Sigmoid colon (tissue), 7 donors: ENCODE measurements around the gene GDF9. TPM values are rescaled to one million over a fixed set of nuclear protein-coding genes. Genes with fewer than 3 reads are reported as not detected.

Experiments
- DNase-seq: peaks from one replicate; pipeline ENCODE4 v3.0.0-alpha.2; 2019
- H3K27ac ChIP-seq, 4 donors: fragments of 200-600 bp; sonication (generic); one replicate each; pipeline ENCODE4 v1.5.1; 2016 to 2019; ENCODE audit warnings: mild to moderate bottlenecking in 1 of 4
- H3K27me3 ChIP-seq, 3 donors: fragments of 200-600 bp; sonication (generic); one replicate each; pipeline ENCODE4 v1.5.1; 2019; ENCODE audit warnings: mild to moderate bottlenecking in 1 of 3
- H3K36me3 ChIP-seq, 4 donors: fragments of 200-600 bp; sonication (generic); one replicate each; pipeline ENCODE4 v1.5.1; 2016 to 2019
- H3K4me1 ChIP-seq, 4 donors: fragments of 200-600 bp; sonication (generic); one replicate each; pipeline ENCODE4 v1.5.1; 2017 to 2019
- H3K4me3 ChIP-seq, 4 donors: fragments of 200-600 bp; sonication (generic); one replicate each; pipeline ENCODE4 v1.5.1; 2017 to 2019; ENCODE audit warnings: mild to moderate bottlenecking in 2 of 4, moderate library complexity in 1 of 4
- H3K9me3 ChIP-seq, 4 donors: fragments of 200-600 bp in 3 of 4; sonication (generic) in 3 of 4; one replicate each; pipeline versions ENCODE4 v1.5.1 to v1.6.1; 2013 to 2019
- EP300 ChIP-seq, 4 donors: sonication (generic); formaldehyde crosslinking; IDR thresholded peaks; one replicate each; pipeline ENCODE4 v1.6.1; 2017; ENCODE audit warnings: antibody characterized with exemption in 4 of 4
- POLR2A ChIP-seq, 2 donors: fragments of 450-650 bp; IDR thresholded peaks; one replicate each; pipeline ENCODE4 v1.6.1; 2016; ENCODE audit warnings: antibody characterized with exemption in 2 of 2, mild to moderate bottlenecking in 2 of 2, moderate library complexity in 2 of 2
- POLR2AphosphoS5 ChIP-seq, 4 donors: sonication (generic); formaldehyde crosslinking; IDR thresholded peaks; one replicate each; pipeline ENCODE4 v1.6.1; 2017; ENCODE audit warnings: antibody characterized with exemption in 4 of 4
- WGBS, 2 donors: extraction: QIAGEN DNeasy Blood & Tissue Kit; methylation state at CpG; one replicate each; pipeline ENCODE4 v1.1.7; 2013; 5-methylcytosine and 5-hydroxymethylcytosine counted together
- intact Hi-C: fragments of 100-400 bp; cut with DNase I; formaldehyde crosslinking; loops from one replicate; pipeline ENCODE4 v1.15.1; 2023
- polyA plus RNA-seq, 3 donors: library from polyadenylated mRNA; stranded (reverse); fragments of 200-250 nt; gene quantifications; one replicate each; pipeline ENCODE4 v1.2.3, GENCODE V29; 2013
- total RNA-seq, 4 donors: library from RNA; depleted of rRNA; stranded (reverse); fragments of >200 nt; gene quantifications; one replicate each; pipeline ENCODE4 v1.1.0, GENCODE V29; 2016
- TF ChIP-seq, protein P1 (sequence below), 4 experiments: fragments of 450-650 bp in 3 of 4; fragments of 200-600 bp in 1 of 4; IDR thresholded peaks; one replicate each; pipeline ENCODE4 v1.5.1; 2016 to 2019; ENCODE audit warnings: antibody characterized with exemption in 4 of 4, mild to moderate bottlenecking in 3 of 4, moderate library complexity in 2 of 4
- donor health status: healthy with polysubstance abuse.
- donor health status: Bipolar disorder and iron deficiency.
- donor health status: healthy.

Gene GDF9
- total and polyA plus RNA-seq, 7 donors, result 0.22 to 1.8 (median 0.44) TPM; not detected in 3

GRCh38 chr5:132838516-132839282 lies 27.6 kb downstream of the GDF9 start:
- intact Hi-C loops, result no loop called here
- no peak for DNase-seq
- 43 to 68% methylated on average over 3 of the region's 3 CpGs for WGBS, 2 donors
- Histone ChIP-seq H3K4me1 (peaks cover 0 to 8% (median 2%) of the 10 kb centered on the region in 4 donors), H3K27ac (peak overlapping the region in 1 of 4 donors; percentile 74), H3K4me3 (no peak overlapping the region), H3K9me3 (no peaks in the 10 kb centered on the region), H3K36me3 (no peaks in the 10 kb centered on the region), H3K27me3 (no peaks in the 10 kb centered on the region)
- TF ChIP-seq EP300 (IDR thresholded peaks at IDR 0.05) (no peak), POLR2A (IDR thresholded peaks at IDR 0.05) (no peak), POLR2AphosphoS5 (IDR thresholded peaks at IDR 0.05) (no peak)
- TF ChIP-seq, protein P1, sequence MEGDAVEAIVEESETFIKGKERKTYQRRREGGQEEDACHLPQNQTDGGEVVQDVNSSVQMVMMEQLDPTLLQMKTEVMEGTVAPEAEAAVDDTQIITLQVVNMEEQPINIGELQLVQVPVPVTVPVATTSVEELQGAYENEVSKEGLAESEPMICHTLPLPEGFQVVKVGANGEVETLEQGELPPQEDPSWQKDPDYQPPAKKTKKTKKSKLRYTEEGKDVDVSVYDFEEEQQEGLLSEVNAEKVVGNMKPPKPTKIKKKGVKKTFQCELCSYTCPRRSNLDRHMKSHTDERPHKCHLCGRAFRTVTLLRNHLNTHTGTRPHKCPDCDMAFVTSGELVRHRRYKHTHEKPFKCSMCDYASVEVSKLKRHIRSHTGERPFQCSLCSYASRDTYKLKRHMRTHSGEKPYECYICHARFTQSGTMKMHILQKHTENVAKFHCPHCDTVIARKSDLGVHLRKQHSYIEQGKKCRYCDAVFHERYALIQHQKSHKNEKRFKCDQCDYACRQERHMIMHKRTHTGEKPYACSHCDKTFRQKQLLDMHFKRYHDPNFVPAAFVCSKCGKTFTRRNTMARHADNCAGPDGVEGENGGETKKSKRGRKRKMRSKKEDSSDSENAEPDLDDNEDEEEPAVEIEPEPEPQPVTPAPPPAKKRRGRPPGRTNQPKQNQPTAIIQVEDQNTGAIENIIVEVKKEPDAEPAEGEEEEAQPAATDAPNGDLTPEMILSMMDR (IDR thresholded peaks at IDR 0.05), result no peak

DNA sequence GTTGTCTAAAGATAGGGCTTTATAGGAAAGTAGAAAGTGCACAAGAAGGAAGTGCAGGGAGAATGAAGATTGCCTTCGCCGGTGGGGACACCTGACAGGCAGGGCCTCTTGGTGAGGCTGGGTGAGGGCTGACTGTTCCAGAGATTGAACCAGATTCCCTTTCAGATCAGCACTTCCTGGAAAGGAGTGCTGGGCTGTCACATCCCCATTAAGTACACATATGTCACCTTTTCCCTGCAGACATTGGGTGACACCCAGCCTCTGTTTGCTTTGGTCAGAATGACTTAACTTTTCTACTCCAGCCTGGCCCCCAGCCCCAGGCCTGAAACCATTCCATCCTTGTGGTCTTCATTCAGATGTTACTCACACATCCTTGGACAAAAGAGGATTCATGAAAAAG lies 28.4 kb downstream of the GDF9 start:
- H3K36me3 ChIP-seq, result no peaks in the 10 kb centered on the region
- peak in 1 of 2 donors; percentile 28 for TF ChIP-seq POLR2A (IDR thresholded peaks at IDR 0.05)
- TF ChIP-seq POLR2AphosphoS5 (IDR thresholded peaks at IDR 0.05), result no peak
- H3K4me3 ChIP-seq, result no peak overlapping the region
- WGBS, 2 donors, result 14 to 55% methylated on average over 2 of the region's 2 CpGs
- H3K27ac ChIP-seq, result no peak overlapping the region
- intact Hi-C loops, result no loop called here
- H3K27me3 ChIP-seq, result no peaks in the 10 kb centered on the region
- peaks cover 0 to 8% (median 2%) of the 10 kb centered on the region in 4 donors for H3K4me1 ChIP-seq
- no peak for DNase-seq
- H3K9me3 ChIP-seq, result no peaks in the 10 kb centered on the region

DNA sequence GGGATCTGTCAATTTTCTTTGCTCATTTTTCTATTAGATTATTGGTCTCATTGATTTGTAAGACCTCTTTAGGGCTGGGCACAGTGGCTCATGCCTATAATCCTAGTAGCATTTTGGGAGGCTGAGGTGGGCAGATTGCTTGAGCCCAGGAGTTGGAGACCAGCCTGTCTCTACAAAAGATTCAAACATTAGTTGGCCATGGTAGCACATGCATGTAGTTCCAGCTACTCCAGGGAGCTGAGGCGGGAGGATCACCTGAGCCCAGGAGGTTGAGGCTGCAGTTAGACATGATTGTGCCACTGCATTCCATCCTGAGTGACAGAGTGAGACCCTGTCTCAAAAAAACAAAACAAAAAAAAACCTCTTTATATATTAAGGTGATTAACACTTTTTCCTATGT lies 29.4 kb downstream of the GDF9 start:
- intact Hi-C loops, result no loop called here
- Histone ChIP-seq H3K27me3 (no peaks in the 10 kb centered on the region), H3K4me3 (no peak overlapping the region), H3K4me1 (peaks cover 0 to 8% (median 2%) of the 10 kb centered on the region in 4 donors), H3K36me3 (no peaks in the 10 kb centered on the region), H3K9me3 (no peaks in the 10 kb centered on the region), H3K27ac (no peak overlapping the region)
- WGBS, 2 donors, result 88% methylated on average over 1 of the region's 1 CpG
- DNase-seq, result no peak
- TF ChIP-seq POLR2AphosphoS5 (IDR thresholded peaks at IDR 0.05) (no peak), POLR2A (IDR thresholded peaks at IDR 0.05) (no peak), EP300 (IDR thresholded peaks at IDR 0.05) (no peak)
- TF ChIP-seq, protein P1 (IDR thresholded peaks at IDR 0.05), result no peak

DNA sequence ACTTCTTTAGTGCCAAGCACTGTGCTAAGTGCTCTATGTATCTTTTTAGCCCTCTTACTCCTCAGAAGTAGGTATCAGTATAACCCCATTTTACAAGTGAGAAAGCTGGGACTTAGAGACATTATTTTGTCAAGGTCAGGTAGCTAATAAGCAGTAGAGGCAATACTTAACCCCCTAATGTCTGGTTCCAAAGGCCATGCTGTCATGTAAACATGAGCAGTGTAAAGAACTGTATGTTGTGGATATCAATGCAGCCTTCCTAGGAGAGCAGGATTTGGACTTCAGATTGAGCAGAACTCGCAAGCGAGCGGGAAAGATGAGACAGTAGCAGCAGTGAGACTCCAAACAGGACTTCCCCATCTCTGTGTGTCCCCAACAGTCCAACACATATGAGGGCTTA lies 32.2 kb downstream of the GDF9 start:
- DNase-seq, result no peak
- intact Hi-C loops, result loop anchor here (5.0 kb wide), 1 partner anchor 218 kb away; the partner anchor contains the start of gene HSPA4
- H3K9me3 ChIP-seq, result no peaks in the 10 kb centered on the region
- TF ChIP-seq, protein P1 (IDR thresholded peaks at IDR 0.05), result no peak
- TF ChIP-seq EP300 (IDR thresholded peaks at IDR 0.05) (no peak), POLR2AphosphoS5 (IDR thresholded peaks at IDR 0.05) (no peak), POLR2A (IDR thresholded peaks at IDR 0.05) (no peak)
- no peaks in the 10 kb centered on the region for H3K36me3 ChIP-seq
- H3K4me3 ChIP-seq, result no peak overlapping the region
- 97 to 98% methylated on average over 3 of the region's 3 CpGs for WGBS, 2 donors
- no peak overlapping the region for H3K27ac ChIP-seq
- H3K27me3 ChIP-seq, result no peaks in the 10 kb centered on the region
- H3K4me1 ChIP-seq, result peaks cover 0 to 13% (median 7%) of the 10 kb centered on the region in 4 donors

DNA sequence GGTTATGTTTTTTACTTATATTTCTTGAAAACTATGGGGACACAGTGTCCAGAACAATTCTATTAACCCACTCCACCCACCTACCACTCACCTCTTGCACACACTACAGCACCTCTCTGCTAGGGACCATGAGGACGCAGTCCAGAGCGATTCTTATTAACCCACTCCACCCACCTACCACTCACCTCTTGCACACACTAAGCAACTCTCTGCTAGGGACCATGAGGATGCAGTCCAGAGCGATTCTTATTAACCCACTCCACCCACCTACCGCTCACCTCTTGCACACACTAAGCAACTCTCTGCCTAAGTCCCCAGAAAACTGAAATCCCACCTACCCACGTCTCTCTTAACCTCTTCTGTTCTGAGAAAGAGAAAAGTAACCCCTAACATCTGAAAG lies 33.7 kb downstream of the GDF9 start:
- H3K36me3 ChIP-seq, result no peaks in the 10 kb centered on the region
- TF ChIP-seq, protein P1 (IDR thresholded peaks at IDR 0.05), result no peak
- TF ChIP-seq POLR2A (IDR thresholded peaks at IDR 0.05), result no peak
- TF ChIP-seq POLR2AphosphoS5 (IDR thresholded peaks at IDR 0.05), result no peak
- no peak for TF ChIP-seq EP300 (IDR thresholded peaks at IDR 0.05)
- peaks cover 0 to 13% (median 7%) of the 10 kb centered on the region in 4 donors for H3K4me1 ChIP-seq
- DNase-seq, result no peak
- WGBS, 2 donors, result 93 to 96% methylated on average over 5 of the region's 5 CpGs
- no peak overlapping the region for H3K4me3 ChIP-seq
- H3K9me3 ChIP-seq, result no peaks in the 10 kb centered on the region
- no peaks in the 10 kb centered on the region for H3K27me3 ChIP-seq
- intact Hi-C loops, result loop anchor here (5.0 kb wide), 1 partner anchor 220 kb away; the partner anchor contains the start of gene HSPA4
- H3K27ac ChIP-seq, result no peak overlapping the region
